KOPT-K1 (cell line): Measurements from ENCODE around the gene HYDIN.
"Not testable (repeated sequence)": the region's sequence is repeated elsewhere in the genome, so short reads cannot be mapped to it uniquely, and the experiment has no call there.

Experiments used
- H3K27ac ChIP-seq: fragments of 200-600 bp; sonication (generic); 2 replicates; pipeline ENCODE4 v1.5.1; 2016; ENCODE audit warnings: antibody characterized with exemption, mild to moderate bottlenecking, low read depth, low read length; ENCODE audit not compliant: poor library complexity, severe bottlenecking
- H3K36me3 ChIP-seq: fragments of 200-600 bp; sonication (generic); 2 replicates; pipeline ENCODE4 v1.5.1; 2017; ENCODE audit warnings: antibody characterized with exemption, mild to moderate bottlenecking, low read length, moderate library complexity; ENCODE audit not compliant: insufficient read depth
- H3K9me3 ChIP-seq: fragments of 200-600 bp; sonication (generic); 2 replicates; pipeline ENCODE4 v1.5.1; 2017; ENCODE audit warnings: antibody characterized with exemption, low read length, mild to moderate bottlenecking; ENCODE audit not compliant: insufficient read depth, poor library complexity, severe bottlenecking

HYDIN gene

DNA sequence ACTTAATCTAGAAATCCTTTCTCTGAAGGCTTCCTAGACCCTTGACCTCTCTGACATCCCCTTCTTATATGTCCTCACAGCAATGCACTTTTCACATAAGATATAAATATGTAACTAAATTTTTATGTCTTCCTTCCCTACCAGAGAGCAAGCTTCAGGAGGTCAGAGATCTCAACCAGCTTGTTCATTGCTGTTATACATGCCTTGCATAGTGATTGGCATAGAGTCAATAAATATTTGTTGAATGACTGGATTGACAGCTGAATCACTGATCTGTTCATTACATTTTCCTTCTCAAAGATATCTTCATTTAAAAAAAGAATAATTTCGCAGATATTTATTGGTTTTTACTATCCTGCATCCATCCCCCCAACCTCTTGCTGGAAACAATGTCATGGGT lies 29.5 kb downstream of the HYDIN start:
- peaks cover 9% of the 10 kb centered on the region for H3K9me3 ChIP-seq
- no peaks in the 10 kb centered on the region for H3K36me3 ChIP-seq
- H3K27ac ChIP-seq: no peak overlapping the region

DNA sequence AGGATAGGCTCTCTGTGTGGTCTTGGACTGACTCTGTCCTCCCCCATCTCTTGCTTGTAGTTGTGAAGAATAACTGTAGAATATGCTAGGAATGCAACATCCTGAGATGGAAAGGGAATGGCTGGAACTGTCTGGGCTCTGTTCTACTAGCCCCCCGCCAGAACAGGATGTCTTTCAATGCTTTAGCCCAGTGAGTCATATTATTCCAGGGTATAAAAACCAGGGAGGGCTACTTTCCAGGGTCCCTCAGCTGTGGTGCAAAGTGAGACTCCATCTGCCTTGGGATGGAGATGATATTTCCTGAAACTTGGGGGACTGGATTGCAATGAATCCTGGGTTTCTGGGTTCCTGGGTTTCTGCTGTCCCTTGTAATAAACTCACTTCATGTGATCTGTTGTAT lies 32.1 kb downstream of the HYDIN start:
- H3K9me3 ChIP-seq: peaks cover 9% of the 10 kb centered on the region
- H3K27ac ChIP-seq: no peak overlapping the region
- H3K36me3 ChIP-seq: no peaks in the 10 kb centered on the region

DNA sequence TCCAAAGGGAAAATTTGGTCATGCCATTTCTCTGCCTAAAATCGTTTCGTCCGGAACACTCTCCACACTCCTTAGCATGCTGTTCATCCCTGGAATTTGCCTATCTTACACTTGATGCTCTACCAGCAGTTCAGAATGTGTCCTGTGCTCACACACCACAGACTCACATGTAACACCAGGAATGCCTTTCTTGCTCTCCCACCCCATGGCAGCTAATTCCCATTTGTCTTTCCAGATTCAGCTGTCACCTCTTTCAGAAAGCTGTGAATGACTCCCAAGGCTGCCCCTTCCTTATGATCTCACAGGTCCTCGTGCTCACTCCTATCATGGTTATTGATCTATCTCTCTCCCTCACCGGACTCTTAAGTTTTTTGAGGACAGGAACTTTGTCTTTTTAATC lies 38.1 kb downstream of the HYDIN start:
- Histone ChIP-seq H3K27ac (no peak overlapping the region), H3K36me3 (no peaks in the 10 kb centered on the region), H3K9me3 (no peaks in the 10 kb centered on the region)

DNA sequence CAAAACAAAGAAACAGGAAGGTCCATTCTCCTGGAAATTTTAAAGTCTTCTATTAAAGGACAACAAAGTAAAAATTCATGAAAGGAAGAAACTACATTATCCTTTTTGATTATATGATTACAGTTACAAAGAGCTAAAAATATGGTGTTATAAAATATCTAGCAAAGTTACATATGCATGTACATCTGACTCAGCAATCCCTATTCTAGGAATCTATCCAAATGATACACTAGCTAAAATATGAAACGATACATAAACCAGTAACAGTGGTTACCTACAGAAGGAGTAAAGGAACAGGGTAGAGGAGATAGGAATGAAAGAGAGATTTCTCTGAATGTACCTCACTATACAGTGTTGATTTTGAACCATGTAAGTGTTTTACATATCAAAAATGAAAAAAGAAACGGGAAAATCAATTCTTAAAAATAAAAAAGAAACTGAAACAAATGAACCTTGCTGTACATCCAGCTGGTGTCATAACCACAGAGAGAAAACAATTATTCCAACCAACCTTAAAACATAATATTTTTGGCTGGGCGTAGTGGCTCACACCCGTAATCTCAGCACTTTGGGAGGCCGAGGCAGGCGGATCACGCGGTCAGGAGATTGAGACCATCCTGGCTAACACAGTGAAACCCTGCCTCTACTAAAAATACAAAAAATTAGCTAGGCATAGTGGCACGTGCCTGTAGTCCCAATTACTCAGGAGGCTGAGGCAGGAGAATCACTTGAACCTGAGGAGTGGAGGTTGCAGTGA lies 41.4 kb downstream of the HYDIN start:
- no peak overlapping the region for H3K27ac ChIP-seq
- H3K36me3 ChIP-seq: no peaks in the 10 kb centered on the region
- no peaks in the 10 kb centered on the region for H3K9me3 ChIP-seq

DNA sequence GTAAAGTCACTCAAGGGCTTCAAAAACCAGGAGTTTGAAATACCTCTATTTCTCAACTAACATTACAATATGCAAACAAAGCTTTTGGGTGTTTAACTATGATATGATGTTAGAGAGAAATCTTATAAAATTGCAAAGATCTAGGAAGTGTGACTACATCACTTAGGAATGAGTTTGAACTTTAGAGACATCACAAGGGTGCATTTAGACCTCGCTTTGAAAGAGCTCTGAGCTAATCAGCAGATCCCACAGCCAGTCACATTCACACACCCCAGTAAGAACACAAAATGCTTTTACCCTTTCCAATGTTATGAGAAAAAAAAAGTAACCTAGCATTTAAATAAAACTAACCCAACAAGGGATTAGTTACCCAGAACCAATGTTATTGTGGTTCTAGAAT lies 45.2 kb downstream of the HYDIN start:
- Histone ChIP-seq H3K27ac (no peak overlapping the region), H3K9me3 (peaks cover 4% of the 10 kb centered on the region), H3K36me3 (no peaks in the 10 kb centered on the region)

DNA sequence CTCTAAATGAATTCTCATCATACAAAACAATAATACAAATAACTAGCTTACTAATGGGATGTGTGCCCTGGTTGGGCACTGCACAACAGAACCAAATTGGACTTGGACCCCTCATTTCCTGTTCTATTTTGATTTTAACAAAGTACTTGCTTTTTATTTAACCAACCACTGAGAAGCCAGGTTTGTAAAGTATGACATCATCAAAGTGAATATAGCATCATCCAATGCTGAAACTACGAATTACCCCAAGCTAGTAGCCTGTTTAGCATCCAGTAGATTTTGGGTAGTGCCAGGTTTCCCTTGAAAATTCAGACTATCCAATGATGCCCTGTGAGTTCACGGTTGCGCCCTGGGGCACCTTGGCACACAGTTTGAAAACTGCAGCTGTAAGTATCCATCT lies 51.0 kb downstream of the HYDIN start:
- H3K36me3 ChIP-seq: no peaks in the 10 kb centered on the region
- peaks cover 4% of the 10 kb centered on the region for H3K9me3 ChIP-seq
- no peak overlapping the region for H3K27ac ChIP-seq

DNA sequence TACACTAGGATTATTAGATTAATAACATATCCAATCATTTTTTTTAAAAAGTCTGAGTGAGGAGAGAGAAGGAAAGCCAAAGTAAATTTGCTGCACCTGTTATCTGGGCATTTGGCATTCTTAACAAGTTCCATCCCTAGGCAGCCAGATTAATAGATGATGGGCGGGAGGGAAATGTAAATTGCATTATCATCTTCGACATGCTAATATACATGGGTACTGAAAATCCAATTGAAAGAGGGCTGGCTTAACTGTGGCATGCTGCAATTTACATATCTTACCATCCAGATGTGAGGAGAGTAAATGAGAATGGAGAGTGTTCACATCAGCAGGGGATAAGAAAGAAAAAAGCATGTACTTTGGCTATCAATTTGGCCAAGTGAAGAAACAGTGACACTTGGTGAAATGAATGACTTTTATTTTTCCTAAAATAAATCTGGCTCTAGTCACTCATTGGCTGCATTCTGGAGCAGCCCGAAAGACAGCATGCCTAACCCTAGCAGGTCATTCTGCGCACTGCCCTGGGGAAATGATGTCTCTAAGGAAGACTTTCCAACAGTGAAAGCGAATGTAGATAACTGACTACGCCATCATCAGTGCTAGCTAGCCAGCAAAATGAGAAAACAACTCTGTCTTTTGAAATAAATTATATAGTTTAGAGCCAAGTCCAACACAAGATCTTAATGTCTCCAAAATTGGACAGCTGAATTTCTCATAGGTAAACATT lies 57.9 kb downstream of the HYDIN start:
- no peak overlapping the region for H3K27ac ChIP-seq
- no peaks in the 10 kb centered on the region for H3K36me3 ChIP-seq
- no peaks in the 10 kb centered on the region for H3K9me3 ChIP-seq

DNA sequence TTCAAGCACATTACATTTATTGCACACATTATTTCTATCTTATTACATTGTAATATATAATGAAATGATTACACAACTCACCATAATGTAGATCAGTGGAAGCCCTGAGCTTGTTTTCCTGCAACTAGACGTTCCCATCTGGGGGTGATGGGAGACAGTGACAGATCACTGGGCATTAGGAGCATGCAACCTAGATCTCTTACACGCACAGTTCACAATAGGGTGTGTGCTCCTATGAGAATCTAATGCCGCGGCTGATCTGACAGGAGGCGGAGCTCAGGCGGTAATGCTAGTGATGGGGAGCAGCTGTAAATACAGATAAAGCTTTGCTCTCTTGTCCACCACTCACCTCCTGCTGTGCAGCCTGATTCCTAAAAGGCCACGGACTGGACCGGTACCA lies 69.5 kb downstream of the HYDIN start:
- not testable (repeated sequence) for H3K9me3 ChIP-seq, H3K27ac ChIP-seq, H3K36me3 ChIP-seq

DNA sequence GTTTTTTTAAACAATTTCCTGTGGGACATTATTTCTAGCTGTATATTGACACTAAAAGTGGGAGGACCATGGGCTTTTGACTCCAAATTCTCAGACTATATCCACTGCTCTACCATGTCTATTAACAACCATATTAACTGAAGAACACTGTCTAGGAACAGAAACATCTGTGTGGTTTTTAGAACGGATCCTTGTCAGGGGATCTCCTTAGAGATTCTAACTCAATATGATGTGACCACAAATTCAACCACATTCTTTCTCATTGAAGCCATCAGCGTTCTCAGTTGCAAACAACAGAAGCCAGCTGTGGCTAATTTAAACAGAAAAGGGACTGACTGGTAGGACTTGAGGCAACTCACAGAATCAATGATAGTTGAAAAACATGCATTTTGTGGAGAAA lies 73.2 kb downstream of the HYDIN start:
- not testable (repeated sequence) for H3K36me3 ChIP-seq, H3K9me3 ChIP-seq, H3K27ac ChIP-seq

DNA sequence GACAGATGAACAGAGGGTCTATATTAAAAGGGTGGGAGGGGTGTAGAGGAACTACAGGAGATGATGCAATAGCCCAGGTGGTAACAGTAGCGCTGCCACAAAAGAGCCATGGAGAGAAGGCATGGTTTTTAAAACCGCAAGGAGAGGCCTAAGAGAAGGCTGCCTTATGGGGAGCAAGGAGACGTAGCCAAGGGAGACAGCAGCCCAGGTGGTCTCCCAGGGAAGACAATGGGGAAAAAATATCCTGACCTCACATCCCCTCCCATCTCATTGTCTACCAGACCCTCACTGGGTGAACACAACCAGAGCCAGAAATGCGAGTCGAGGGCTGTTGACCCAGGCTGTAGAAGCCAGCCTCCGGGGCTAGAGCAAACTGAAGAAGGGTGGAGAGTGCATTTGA lies 77.2 kb downstream of the HYDIN start:
- H3K9me3 ChIP-seq, H3K36me3 ChIP-seq, H3K27ac ChIP-seq: not testable (repeated sequence)

DNA sequence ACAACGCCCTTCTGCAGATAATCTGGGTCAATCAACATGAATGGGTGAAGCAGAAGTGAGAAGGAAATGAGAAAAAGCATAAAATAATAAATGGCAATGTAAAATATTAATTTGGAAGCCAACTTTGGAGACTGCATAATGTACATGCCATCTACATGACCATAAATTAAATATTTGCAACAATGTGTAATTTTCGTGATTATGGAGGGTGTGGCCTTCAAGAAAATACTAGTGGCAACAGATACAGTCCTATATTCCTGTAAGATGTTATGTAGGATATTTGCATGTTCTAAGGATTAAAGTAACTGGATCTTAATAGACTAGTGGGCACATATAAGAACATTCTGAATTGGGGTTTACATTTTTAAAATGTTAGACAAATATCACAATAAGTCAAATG lies 78.9 kb downstream of the HYDIN start:
- not testable (repeated sequence) for H3K27ac ChIP-seq, H3K9me3 ChIP-seq

DNA sequence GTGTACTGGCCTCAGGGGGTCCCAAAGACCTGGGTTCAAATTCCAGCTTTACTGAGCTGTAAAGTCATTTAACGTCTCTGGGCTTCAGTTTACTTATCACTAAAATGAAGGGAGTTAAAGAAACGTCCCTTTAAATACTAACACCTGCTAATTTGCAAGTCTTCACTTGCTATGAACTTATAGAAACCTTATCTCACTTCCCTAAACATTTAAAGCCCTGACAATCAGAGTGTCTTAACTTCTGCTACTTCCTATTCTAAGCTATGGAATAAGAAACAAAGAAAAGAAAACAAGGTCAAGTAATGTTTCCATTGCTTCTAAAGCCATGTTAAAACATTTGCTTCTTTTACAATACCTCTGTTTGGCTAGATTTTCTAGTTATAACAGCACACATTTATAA lies 87.3 kb downstream of the HYDIN start:
- H3K9me3 ChIP-seq, H3K36me3 ChIP-seq: not testable (repeated sequence)

More for the DNA sequence above, 78.9 kb downstream of the HYDIN start:
- not testable (repeated sequence) for H3K36me3 ChIP-seq

DNA sequence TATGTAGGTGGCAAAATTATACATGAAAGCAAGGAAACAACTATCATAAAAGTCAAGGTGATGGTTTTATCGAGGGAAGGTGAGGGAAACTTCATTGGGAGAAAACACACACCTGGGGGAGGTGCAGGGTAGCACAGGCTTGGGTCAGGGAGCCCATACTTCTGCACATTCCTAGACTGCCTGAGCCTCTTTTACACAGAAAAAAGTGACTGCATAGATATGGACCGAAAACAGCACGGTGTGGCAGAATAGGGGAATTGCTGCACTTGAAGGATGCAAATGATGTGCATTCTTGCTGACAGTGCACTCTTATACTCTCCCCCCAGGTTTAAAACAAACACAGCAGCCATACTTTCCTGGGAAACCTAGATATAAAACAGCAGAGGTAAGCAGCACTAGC lies 120.0 kb downstream of the HYDIN start:
- not testable (repeated sequence) for H3K36me3 ChIP-seq, H3K27ac ChIP-seq, H3K9me3 ChIP-seq

More for the DNA sequence above, 87.3 kb downstream of the HYDIN start:
- H3K27ac ChIP-seq: not testable (repeated sequence)

DNA sequence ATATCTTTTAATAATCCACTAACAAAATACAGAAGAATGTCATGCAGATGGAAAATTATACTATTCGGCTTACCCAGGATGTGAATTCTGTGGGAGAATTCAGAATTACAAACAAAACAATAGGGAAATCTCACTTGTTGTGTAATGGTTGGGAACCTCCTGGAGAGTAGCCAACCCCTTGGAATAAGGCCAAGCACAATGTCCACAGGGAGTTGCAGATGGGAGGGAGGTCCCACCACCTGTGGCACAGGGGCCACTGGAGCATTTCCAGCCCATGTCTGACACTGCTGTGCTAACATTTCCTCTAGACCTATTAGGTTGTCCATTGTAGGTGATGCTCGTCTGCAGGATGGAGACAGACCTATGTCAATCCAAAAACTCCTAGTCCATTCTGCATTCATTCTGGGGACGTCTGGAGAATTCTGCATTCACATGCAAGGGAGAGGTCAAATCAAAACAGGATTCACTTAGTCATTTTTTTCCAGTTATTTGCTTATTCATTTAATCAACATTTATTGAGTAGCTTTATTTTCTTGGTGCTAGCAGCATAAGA lies 120.8 kb downstream of the HYDIN start:
- H3K27ac ChIP-seq, H3K9me3 ChIP-seq, H3K36me3 ChIP-seq: not testable (repeated sequence)

DNA sequence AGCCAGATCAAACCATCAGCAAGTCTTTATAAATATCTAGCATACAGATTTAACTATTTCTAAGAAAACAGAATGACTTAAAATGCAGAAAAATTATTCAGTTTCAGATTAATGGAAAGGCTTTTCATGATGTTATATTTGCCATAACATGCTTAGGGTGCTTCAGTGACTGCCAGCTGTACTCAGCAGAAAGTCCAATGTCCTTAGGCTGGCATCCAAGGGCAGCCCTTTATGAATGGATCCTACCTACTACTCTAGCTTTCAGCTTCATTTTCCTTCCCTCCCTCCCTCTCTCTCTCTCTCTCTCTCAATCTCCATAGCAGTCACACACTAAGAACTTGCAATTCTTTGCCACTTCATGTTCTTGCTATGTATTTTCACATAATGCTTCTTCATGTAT lies 124.6 kb downstream of the HYDIN start:
- H3K27ac ChIP-seq, H3K36me3 ChIP-seq, H3K9me3 ChIP-seq: not testable (repeated sequence)

DNA sequence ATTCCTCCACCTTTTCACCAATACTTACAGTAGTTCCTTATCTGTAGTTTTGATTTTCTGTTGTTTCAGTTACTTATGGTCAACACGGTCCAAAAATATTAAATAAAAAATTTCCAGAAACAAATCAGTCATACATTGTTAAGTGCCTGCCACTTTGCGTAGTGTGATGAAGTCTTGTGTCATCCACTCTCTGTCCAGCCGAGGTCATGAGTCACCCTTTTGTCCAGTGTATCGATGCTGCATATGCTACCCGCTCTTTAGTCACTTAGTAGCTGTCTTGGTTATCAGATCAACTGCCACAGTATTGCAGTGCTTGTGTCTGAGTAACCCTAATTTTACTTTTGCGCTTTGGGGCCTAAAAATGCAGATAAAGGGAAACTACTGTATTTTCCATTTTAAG lies 146.9 kb downstream of the HYDIN start:
- H3K9me3 ChIP-seq, H3K27ac ChIP-seq, H3K36me3 ChIP-seq: not testable (repeated sequence)
